Astrocyte (in vitro differentiated cells and primary cell): ENCODE measurements around the gene JPH4. TPM values are rescaled to one million over a fixed set of nuclear protein-coding genes. Genes with fewer than 3 reads are reported as not detected.
A peak's percentile ranks its signal among the peaks of the same experiment; 100 is the strongest.

Experiments
- DNase-seq: peaks from one replicate; pipeline ENCODE4 v3.0.0-alpha.2; 2010; ENCODE audit warnings: low read depth
- FAIRE-seq: peaks from 2 replicates; lab custom pipeline; 2011; peaks lifted over from hg19 to GRCh38; lab: Jason Lieb, UNC
- H2AFZ ChIP-seq: 2 replicates; pipeline ENCODE4 v1.6.0; 2012; ENCODE audit warnings: low read depth, low read length, inconsistent platforms
- H3K27ac ChIP-seq: 2 replicates; pipeline ENCODE4 v1.5.1; 2011; ENCODE audit warnings: low read depth, low read length, inconsistent platforms
- H3K27me3 ChIP-seq: 2 replicates; pipeline ENCODE4 v1.6.0; 2011; ENCODE audit warnings: low read length, inconsistent platforms; ENCODE audit not compliant: insufficient read depth
- H3K36me3 ChIP-seq: 2 replicates; pipeline ENCODE4 v1.5.1; 2011; ENCODE audit warnings: low read length, inconsistent platforms; ENCODE audit not compliant: insufficient read depth
- H3K4me1 ChIP-seq: 2 replicates; pipeline ENCODE4 v1.5.1; 2011; ENCODE audit warnings: low read length, inconsistent platforms; ENCODE audit not compliant: insufficient read depth
- H3K4me2 ChIP-seq: 2 replicates; pipeline ENCODE4 v1.6.0; 2012; ENCODE audit warnings: low read length, inconsistent platforms
- H3K4me3 ChIP-seq: 2 replicates; pipeline ENCODE4 v1.5.1; 2011; ENCODE audit warnings: low read depth, mild to moderate bottlenecking, low read length, inconsistent platforms; ENCODE audit not compliant: insufficient read depth
- H3K79me2 ChIP-seq: 2 replicates; pipeline ENCODE4 v1.6.0; 2012; ENCODE audit warnings: mild to moderate bottlenecking, low read length, inconsistent platforms; ENCODE audit not compliant: insufficient read depth
- H3K9ac ChIP-seq: 2 replicates; pipeline ENCODE4 v1.6.0; 2012; ENCODE audit warnings: mild to moderate bottlenecking, low read length, inconsistent platforms
- H3K9me3 ChIP-seq: 2 replicates; pipeline ENCODE4 v1.5.1; 2012; ENCODE audit warnings: low read depth, mild to moderate bottlenecking, low read length, inconsistent platforms; ENCODE audit not compliant: insufficient read depth
- H4K20me1 ChIP-seq: 2 replicates; pipeline ENCODE4 v1.6.0; 2012; ENCODE audit warnings: low read length, inconsistent platforms; ENCODE audit not compliant: insufficient read depth
- H3K27ac Mint-ChIP-seq: one replicate; pipeline ENCODE4 v1.8.0; 2021; ENCODE audit warnings: mild to moderate bottlenecking, mixed read lengths; ENCODE audit not compliant: unreplicated experiment
- H3K27me3 Mint-ChIP-seq: one replicate; pipeline ENCODE4 v1.8.0; 2021; ENCODE audit warnings: low read depth, mixed read lengths; ENCODE audit not compliant: unreplicated experiment
- H3K36me3 Mint-ChIP-seq: one replicate; pipeline ENCODE4 v1.8.0; 2021; ENCODE audit warnings: low read depth, mixed read lengths; ENCODE audit not compliant: unreplicated experiment
- H3K4me1 Mint-ChIP-seq: one replicate; pipeline ENCODE4 v1.8.0; 2021; ENCODE audit warnings: low read depth, mixed read lengths; ENCODE audit not compliant: unreplicated experiment
- H3K4me3 Mint-ChIP-seq: one replicate; pipeline ENCODE4 v1.8.0; 2021; ENCODE audit warnings: mild to moderate bottlenecking, moderate library complexity, mixed read lengths; ENCODE audit not compliant: unreplicated experiment
- H3K9me3 Mint-ChIP-seq: one replicate; pipeline ENCODE4 v1.8.0; 2021; ENCODE audit warnings: mild to moderate bottlenecking, mixed read lengths; ENCODE audit not compliant: unreplicated experiment
- CTCF ChIP-seq: IDR thresholded peaks from 2 replicates; pipeline ENCODE4 v1.5.1; 2011; ENCODE audit warnings: low read depth, mild to moderate bottlenecking, inconsistent platforms, low read length, moderate library complexity; ENCODE audit not compliant: insufficient read depth
- EZH2 ChIP-seq: IDR thresholded peaks from 2 replicates; pipeline ENCODE4 v1.6.1; 2012; ENCODE audit warnings: mild to moderate bottlenecking, low read length, inconsistent platforms; ENCODE audit not compliant: insufficient read depth
- total RNA-seq: library from RNA; stranded (reverse); gene quantifications from 2 replicates; pipeline ENCODE4 v1.2.1, GENCODE V29; 2021

Gene JPH4
- total RNA-seq, 1 donor from 2014 or later: 1.1 TPM

GRCh38 chr14:23568021-23568599 is 10.5 kb downstream of the JPH4 start:
- FAIRE-seq: no peak
- peaks cover 12% of the 10 kb centered on the region for H3K27me3 Mint-ChIP-seq

DNA sequence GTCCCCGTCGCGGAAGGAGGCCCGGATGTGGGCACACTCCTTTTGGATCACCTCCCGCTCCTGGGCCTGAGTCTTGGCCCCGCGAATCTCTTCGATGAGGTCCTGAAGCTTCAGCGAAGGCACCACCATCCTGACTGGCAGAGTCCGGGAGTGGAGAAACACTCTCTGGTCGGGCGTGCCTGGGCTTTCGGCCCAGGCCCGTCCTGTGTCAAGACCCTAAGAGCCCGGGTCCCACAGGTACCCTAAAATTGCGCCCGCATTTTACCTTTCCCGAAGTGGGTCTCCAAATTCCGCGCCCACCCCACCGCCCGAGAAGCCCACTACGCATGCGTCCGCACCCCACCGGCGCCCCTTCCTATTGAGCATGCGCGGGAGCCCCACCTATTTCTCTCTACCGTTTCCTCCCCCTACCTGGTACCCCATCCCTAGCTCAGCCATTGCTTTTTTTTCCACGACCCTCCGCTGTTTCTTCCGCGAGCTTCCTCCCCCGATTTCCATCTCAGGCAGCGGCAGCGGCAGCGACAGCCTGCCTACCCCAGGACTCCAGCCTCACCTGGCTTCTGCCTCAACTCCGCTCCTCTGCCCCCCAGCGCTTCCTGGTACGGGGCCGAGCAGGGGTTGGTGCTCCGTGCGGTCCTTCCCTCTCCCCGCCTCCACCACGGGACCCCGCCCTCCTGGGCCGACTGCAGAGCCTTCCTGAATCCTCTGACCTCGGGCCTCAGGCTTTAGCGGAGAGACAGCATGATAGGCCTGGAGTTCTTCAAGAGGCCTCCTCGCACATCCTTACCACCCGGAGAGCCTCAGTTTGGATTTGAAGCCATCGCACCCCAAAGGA is 11.2 kb downstream of the JPH4 start, which contains the start of gene AP1G2:
Gene AP1G2 (minus strand): TSS at position 606 of the 835 bp plus-strand sequence. CDS start 477 bp downstream, at position 129.
- no peak for FAIRE-seq
- H3K9me3 ChIP-seq: no peaks in the 10 kb centered on the region
- peaks cover 5% of the 10 kb centered on the region for H3K27me3 Mint-ChIP-seq
- peak within 1 kb of the TSS; percentile 75 for H3K4me3 ChIP-seq
- H3K27ac ChIP-seq: no peak within 1 kb of the TSS
- no peak for DNase-seq
- H3K4me1 ChIP-seq: peaks cover 9% of the 10 kb centered on the region
- H3K36me3 ChIP-seq: no peaks in the 10 kb centered on the region
- H2AFZ ChIP-seq: peak within 1 kb of the TSS; percentile 91
- peaks cover 13% of the 10 kb centered on the region for H3K4me1 Mint-ChIP-seq
- peak within 1 kb of the TSS; percentile 99 for H3K4me3 Mint-ChIP-seq
- peak within 1 kb of the TSS; percentile 87 for H3K27ac Mint-ChIP-seq
- TF ChIP-seq EZH2: no peak
- TF ChIP-seq CTCF: no peak
- H4K20me1 ChIP-seq: no peaks in the 10 kb centered on the region
- no peaks in the 10 kb centered on the region for H3K9me3 Mint-ChIP-seq
- H3K27me3 ChIP-seq: peaks cover 2% of the 10 kb centered on the region
- no peaks in the 10 kb centered on the region for H3K36me3 Mint-ChIP-seq
- peak within 1 kb of the TSS; percentile 76 for H3K9ac ChIP-seq
- H3K79me2 ChIP-seq: no peaks in the 10 kb centered on the region
- H3K4me2 ChIP-seq: peak within 1 kb of the TSS; percentile 89

More at GRCh38 chr14:23568021-23568599, 10.5 kb downstream of the JPH4 start:
- H3K4me1 Mint-ChIP-seq: peaks cover 13% of the 10 kb centered on the region
- Histone ChIP-seq H3K4me1 (peaks cover 9% of the 10 kb centered on the region), H3K27ac (no peak overlapping the region), H2AFZ (no peak overlapping the region), H3K79me2 (no peaks in the 10 kb centered on the region), H3K9ac (no peak overlapping the region), H3K9me3 (no peaks in the 10 kb centered on the region), H3K4me2 (peak overlapping the region; percentile 89), H4K20me1 (no peaks in the 10 kb centered on the region), H3K27me3 (peaks cover 4% of the 10 kb centered on the region), H3K36me3 (no peaks in the 10 kb centered on the region), H3K4me3 (no peak overlapping the region)
- peak overlapping the region; percentile 69 for H3K27ac Mint-ChIP-seq
- TF ChIP-seq CTCF (no peak), EZH2 (no peak)
- no peak for DNase-seq
- H3K9me3 Mint-ChIP-seq: no peaks in the 10 kb centered on the region
- peak overlapping the region; percentile 99 for H3K4me3 Mint-ChIP-seq
- no peaks in the 10 kb centered on the region for H3K36me3 Mint-ChIP-seq
